ENCODE measurements around the gene SLC5A6. TPM values are rescaled to one million over a fixed set of nuclear protein-coding genes. Genes with fewer than 3 reads are reported as not detected.
A peak's percentile ranks its signal among the peaks of the same experiment; 100 is the strongest.

Gene SLC5A6
- total RNA-seq, 1 donor from 2014 or later = 85.7 TPM

- Histone ChIP-seq H3K27ac (peak overlapping the region in 1 of 2 donors; percentile 61), H3K9me3 (no peaks in the 10 kb centered on the region), H3K27me3 (no peaks in the 10 kb centered on the region), H3K4me1 (peaks cover 3 to 8% of the 10 kb centered on the region in 2 donors), H3K4me3 (no peak overlapping the region), H3K36me3 (no peaks in the 10 kb centered on the region)
- intact Hi-C loops (cut with DNase I) = no loop called here
- no peak for DNase-seq (ENCODE audit: low spot score in 2 of 2)
- TF ChIP-seq CTCF (IDR thresholded peaks at IDR 0.05) = no peak
Observed at GRCh38 chr2:27255187-27255586, 43.1 kb upstream of the SLC5A6 start.

- intact Hi-C loops (cut with DNase I) = no loop called here
- Histone ChIP-seq H3K36me3 (no peaks in the 10 kb centered on the region), H3K27ac (no peak overlapping the region), H3K27me3 (no peaks in the 10 kb centered on the region), H3K9me3 (no peaks in the 10 kb centered on the region), H3K4me3 (no peak overlapping the region), H3K4me1 (peaks cover 3 to 18% of the 10 kb centered on the region in 2 donors)
- DNase-seq (ENCODE audit: low spot score in 2 of 2) = no peak
- TF ChIP-seq CTCF (IDR thresholded peaks at IDR 0.05) = no peak
Observed at GRCh38 chr2:27251766-27252165, 39.7 kb upstream of the SLC5A6 start.

- no peak for DNase-seq (ENCODE audit: low spot score in 2 of 2)
- Histone ChIP-seq H3K27ac (no peak overlapping the region), H3K4me3 (no peak overlapping the region), H3K9me3 (no peaks in the 10 kb centered on the region), H3K27me3 (no peaks in the 10 kb centered on the region), H3K36me3 (no peaks in the 10 kb centered on the region), H3K4me1 (peaks cover under 1 to 14% of the 10 kb centered on the region in 2 donors)
- intact Hi-C loops (cut with DNase I) = no loop called here
- no peak for TF ChIP-seq CTCF (IDR thresholded peaks at IDR 0.05)
Observed at GRCh38 chr2:27250652-27251379, 38.7 kb upstream of the SLC5A6 start.

- Histone ChIP-seq H3K4me1 (peaks cover 0 to 10% of the 10 kb centered on the region in 2 donors), H3K36me3 (no peaks in the 10 kb centered on the region), H3K9me3 (no peaks in the 10 kb centered on the region), H3K27me3 (no peaks in the 10 kb centered on the region), H3K27ac (peak overlapping the region in 1 of 2 donors; percentile 18), H3K4me3 (no peak overlapping the region)
- TF ChIP-seq CTCF (IDR thresholded peaks at IDR 0.05) = peak; percentile 38 to 55 (median 46)
- intact Hi-C loops (cut with DNase I) = no loop called here
- DNase-seq (ENCODE audit: low spot score in 2 of 2) = peak in 1 of 2 donors; percentile 73
Observed at GRCh38 chr2:27249891-27250651, 38.0 kb upstream of the SLC5A6 start.

- Histone ChIP-seq H3K4me1 (peaks cover 0 to 10% of the 10 kb centered on the region in 2 donors), H3K9me3 (no peaks in the 10 kb centered on the region), H3K27ac (peak overlapping the region; percentile 18 to 48), H3K27me3 (no peaks in the 10 kb centered on the region), H3K36me3 (peaks cover 0 to under 1% of the 10 kb centered on the region in 2 donors), H3K4me3 (no peak overlapping the region)
- TF ChIP-seq CTCF (IDR thresholded peaks at IDR 0.05) = no peak
- intact Hi-C loops (cut with DNase I) = no loop called here
- no peak for DNase-seq (ENCODE audit: low spot score in 2 of 2)
Observed at GRCh38 chr2:27249159-27249890, 37.3 kb upstream of the SLC5A6 start.
